HCT116 (cell line): ENCODE results near the gene SLC25A1. TPM values are rescaled to one million over a fixed set of nuclear protein-coding genes. Genes with fewer than 3 reads are reported as not detected.

Experiments used
- ATAC-seq: fragments of 200-7000 bp; cut with Tn5 transposase; 2 replicates; pipeline ENCODE4 v1.9.1; 2020; ENCODE audit warnings: mild to moderate bottlenecking, moderate library complexity
- BruUV-seq: library from RNA; stranded (reverse); fragments of 400-500 nt; replicated peaks from 2 replicates; lab custom pipeline; 2021; lab: Mats Ljungman, UMichigan
- CTCF ChIA-PET: fragments of 300-600 bp; sonication (Branson Sonifier 250); formaldehyde crosslinking; loops from one replicate; lab custom pipeline; 2021; ENCODE audit warnings: antibody characterized with exemption; lab: Charles Lee
- POLR2A ChIA-PET: fragments of 300-600, 350-600 bp; sonication (Branson Sonifier 250); formaldehyde crosslinking; loops from one replicate; lab custom pipeline; 2021; ENCODE audit warnings: antibody characterized with exemption; lab: Charles Lee
- RAD21 ChIA-PET, 2 experiments: fragments of 300-600 bp; sonication (Branson Sonifier 250); formaldehyde crosslinking; loops; one replicate each; lab custom pipeline; 2023; ENCODE audit warnings: low total read pairs in 2 of 2; ENCODE audit not compliant: uncharacterized antibody in 2 of 2, unreplicated experiment in 2 of 2, low non-redundant PET in 1 of 2; lab: Charles Lee
- DNase-seq: peaks from one replicate; pipeline ENCODE4 v3.0.0-alpha.2; 2010; ENCODE audit warnings: low read depth, low spot score
- H2AFZ ChIP-seq: fragments of 200-600 bp; shearing (Covaris generic), sonication (generic); 2 replicates; pipeline ENCODE4 v1.6.1; 2017; ENCODE audit warnings: low read depth, mixed run types, mixed read lengths, antibody characterized with exemption, low read length; ENCODE audit not compliant: poor library complexity, severe bottlenecking
- H3K27ac ChIP-seq: 2 replicates; pipeline ENCODE4 v1.5.1; 2012; ENCODE audit warnings: low read depth, low read length
- H3K27me3 ChIP-seq: fragments of 200-600 bp; sonication (generic); 2 replicates; pipeline ENCODE4 v1.6.1; 2016; ENCODE audit warnings: mixed run types, low read length, mixed read lengths; ENCODE audit not compliant: insufficient read depth
- H3K36me3 ChIP-seq, 2 experiments: fragments of 200-500 bp in 1 of 2; fragments of 200-600 bp in 1 of 2; sonication (Bioruptor generic) in 1 of 2; sonication (generic) in 1 of 2; 2 replicates each; pipeline versions ENCODE4 v1.5.1 to v1.6.1; 2014 to 2016; ENCODE audit warnings: low read length in 2 of 2, inconsistent platforms in 1 of 2, mixed read lengths in 1 of 2, mixed run types in 1 of 2; ENCODE audit not compliant: insufficient read depth in 2 of 2, control insufficient read depth in 1 of 2
- H3K4me1 ChIP-seq, 2 experiments: fragments of 200-600 bp in 1 of 2; sonication (generic) in 1 of 2; 2 replicates each; pipeline versions ENCODE4 v1.5.1 to v1.6.1; 2012 to 2017; ENCODE audit warnings: low read length in 2 of 2, inconsistent platforms in 1 of 2, mild to moderate bottlenecking in 1 of 2, mixed read lengths in 1 of 2, mixed run types in 1 of 2, moderate library complexity in 1 of 2; ENCODE audit not compliant: insufficient read depth in 2 of 2, control insufficient read depth in 1 of 2
- H3K4me2 ChIP-seq: fragments of 200-600 bp; sonication (generic); 2 replicates; pipeline ENCODE4 v1.6.1; 2017; ENCODE audit warnings: mixed run types, low read length, mixed read lengths
- H3K4me3 ChIP-seq, 2 experiments: fragments of 200-600 bp in 1 of 2; sonication (generic) in 1 of 2; replicated peaks in 1 of 2; 2 replicates each; pipeline ENCODE4 v1.5.1; 2011 to 2016; ENCODE audit warnings: low read length in 2 of 2, control low read depth in 1 of 2, low read depth in 1 of 2, mild to moderate bottlenecking in 1 of 2, mixed read lengths in 1 of 2, mixed run types in 1 of 2
- H3K79me2 ChIP-seq: fragments of 200-600 bp; sonication (generic); 2 replicates; pipeline ENCODE4 v1.6.1; 2017; ENCODE audit warnings: mild to moderate bottlenecking, mixed run types, low read length, moderate library complexity, mixed read lengths; ENCODE audit not compliant: insufficient read depth
- H3K9ac ChIP-seq: fragments of 200-600 bp; sonication (generic); 2 replicates; pipeline ENCODE4 v1.6.1; 2016; ENCODE audit warnings: low read length, mixed read lengths
- H3K9me2 ChIP-seq: fragments of 200-600 bp; sonication (generic), shearing (Covaris generic); 2 replicates; pipeline ENCODE4 v1.6.1; 2017; ENCODE audit warnings: mixed run types, mild to moderate bottlenecking, moderate library complexity; ENCODE audit not compliant: insufficient read depth
- H3K9me3 ChIP-seq, 2 experiments: fragments of 200-500 bp in 1 of 2; fragments of 200-600 bp in 1 of 2; sonication (Bioruptor generic) in 1 of 2; sonication (generic) in 1 of 2; 2 replicates each; pipeline ENCODE4 v1.6.1; 2014 to 2017; ENCODE audit warnings: low read length in 2 of 2, mixed read lengths in 2 of 2, inconsistent platforms in 1 of 2, low read depth in 1 of 2, mild to moderate bottlenecking in 1 of 2, mixed run types in 1 of 2, moderate library complexity in 1 of 2; ENCODE audit not compliant: control insufficient read depth in 1 of 2, insufficient read depth in 1 of 2
- H4K20me1 ChIP-seq: fragments of 200-600 bp; sonication (generic), shearing (Covaris generic); 2 replicates; pipeline ENCODE4 v1.6.1; 2017; ENCODE audit warnings: mixed run types, mild to moderate bottlenecking, moderate library complexity; ENCODE audit not compliant: insufficient read depth
- ATF3 ChIP-seq: IDR thresholded peaks from 2 replicates; pipeline ENCODE4 v1.6.1; 2012
- CEBPB ChIP-seq: IDR thresholded peaks from 2 replicates; pipeline ENCODE4 v1.6.1; 2012; ENCODE audit warnings: low read depth
- EGR1 ChIP-seq: IDR thresholded peaks from 2 replicates; pipeline ENCODE4 v1.6.1; 2012; ENCODE audit warnings: low read depth
- EZH2 ChIP-seq: fragments of 200-600 bp; sonication (generic); IDR thresholded peaks from 2 replicates; pipeline ENCODE4 v1.6.1; 2017; ENCODE audit warnings: antibody characterized with exemption, mixed run types
- FOSL1 ChIP-seq: IDR thresholded peaks from 2 replicates; pipeline ENCODE4 v1.6.1; 2012; ENCODE audit warnings: low read depth
- MAX ChIP-seq: IDR thresholded peaks from 2 replicates; pipeline ENCODE4 v1.6.1; 2012
- POLR2A ChIP-seq: IDR thresholded peaks from 2 replicates; pipeline ENCODE4 v1.7.0; 2011; ENCODE audit warnings: borderline replicate concordance; ENCODE audit not compliant: insufficient read depth, insufficient read length; ENCODE audit errors: extremely low read depth
- POLR2AphosphoS5 ChIP-seq: IDR thresholded peaks from 2 replicates; pipeline ENCODE4 v1.6.1; 2011; ENCODE audit warnings: mild to moderate bottlenecking, low read depth, low read length, moderate library complexity
- REST ChIP-seq: IDR thresholded peaks from 2 replicates; pipeline ENCODE4 v1.6.1; 2012; ENCODE audit warnings: low read depth
- SRF ChIP-seq: IDR thresholded peaks from 2 replicates; pipeline ENCODE4 v1.6.1; 2012; ENCODE audit warnings: low read depth
- ZBTB33 ChIP-seq: IDR thresholded peaks from 2 replicates; pipeline ENCODE4 v1.6.1; 2011; ENCODE audit warnings: mild to moderate bottlenecking, low read length, moderate library complexity; ENCODE audit not compliant: insufficient replicate concordance; ENCODE audit errors: extremely low read depth
- intact Hi-C: fragments of 100-400 bp; cut with micrococcal nuclease; formaldehyde crosslinking; loops from 2 replicates; pipeline ENCODE4 v1.10.0; 2022
- total RNA-seq: library from RNA; stranded (reverse); gene quantifications from one replicate; pipeline ENCODE4 v1.2.1, GENCODE V29; 2021; ENCODE audit not compliant: unreplicated experiment

Gene SLC25A1
- total RNA-seq, 1 experiment from 2014 or later = 146 TPM

GRCh38 chr22:19176732-19177131 lies 1.8 kb downstream of the SLC25A1 start (continued):
- no peak for TF ChIP-seq ATF3
- no peak for TF ChIP-seq CEBPB
- no peak for TF ChIP-seq POLR2A

- Histone ChIP-seq H3K4me2 (peak overlapping the region; percentile 95), H3K9me3 (no peaks in the 10 kb centered on the region), H3K36me3 (no peaks in the 10 kb centered on the region), H3K4me1 (peaks cover 11 to 65% of the 10 kb centered on the region in 2 experiments), H3K4me3 (no peak overlapping the region), H3K27me3 (no peaks in the 10 kb centered on the region), H3K27ac (0 out of 2 replicates have a peak overlapping the region, but pooled peaks have one; percentile 8), H3K79me2 (peaks cover 62% of the 10 kb centered on the region), H4K20me1 (no peaks in the 10 kb centered on the region), H3K9me2 (no peaks in the 10 kb centered on the region), H2AFZ (no peak overlapping the region), H3K9ac (no peak overlapping the region)
- POLR2A ChIA-PET = no interaction called here
- TF ChIP-seq POLR2A (peak; percentile 21), POLR2AphosphoS5 (peak; percentile 25; the same call in 1 of the 2 replicates), SRF (no peak)
- RAD21 ChIA-PET = no interaction called here
- no TSS peak for BruUV-seq
- ATAC-seq = no peak
- DNase-seq = no peak
- CTCF ChIA-PET = no interaction called here
- intact Hi-C loops = no loop called here
Measured at GRCh38 chr22:19176175-19176643, 2.3 kb downstream of the SLC25A1 start.

- intact Hi-C loops = no loop called here
- Histone ChIP-seq H3K4me2 (peak overlapping the region; percentile 95; the same call in 1 of the 2 replicates), H3K79me2 (peaks cover 62% of the 10 kb centered on the region), H3K4me1 (peaks cover 11 to 67% of the 10 kb centered on the region in 2 experiments), H3K9me2 (no peaks in the 10 kb centered on the region), H3K36me3 (no peaks in the 10 kb centered on the region), H4K20me1 (no peaks in the 10 kb centered on the region), H3K9me3 (no peaks in the 10 kb centered on the region), H3K9ac (no peak overlapping the region), H3K27ac (peak overlapping the region; percentile 88), H3K27me3 (no peaks in the 10 kb centered on the region), H3K4me3 (no peak overlapping the region), H2AFZ (no peak overlapping the region)
- ChIA-PET POLR2A (no interaction called here), RAD21 (no interaction called here), CTCF (no interaction called here)
- TF ChIP-seq POLR2A = peak; percentile 23
- TF ChIP-seq EZH2 = no peak
- no peak for TF ChIP-seq FOSL1
- no peak for TF ChIP-seq EGR1
- TF ChIP-seq ZBTB33 = no peak
- TF ChIP-seq REST = no peak
- TF ChIP-seq MAX = no peak
- DNase-seq = no peak
- no peak for ATAC-seq
- BruUV-seq = no TSS peak
Measured at GRCh38 chr22:19175602-19176174, 2.8 kb downstream of the SLC25A1 start.
